CD4-positive, alpha-beta memory T cell (primary cell): ENCODE results near the gene NISCH. TPM values are rescaled to one million over a fixed set of nuclear protein-coding genes. Genes with fewer than 3 reads are reported as not detected.
A peak's percentile ranks its signal among the peaks of the same experiment; 100 is the strongest.

Experiments
- CTCF ChIA-PET: fragments of 350-600 bp; sonication (Branson Sonifier 250); formaldehyde crosslinking; loops from one replicate; lab custom pipeline; 2021; ENCODE audit warnings: inconsistent platforms; ENCODE audit not compliant: partially characterized antibody; lab: Charles Lee
- POLR2A ChIA-PET: fragments of 350-600 bp; sonication (Branson Sonifier 250); formaldehyde crosslinking; loops from one replicate; lab custom pipeline; 2021; ENCODE audit not compliant: partially characterized antibody; lab: Charles Lee
- DNase-seq, 5 donors: peaks; one replicate each; pipeline versions ENCODE4 v3.0.0 to v3.0.0-alpha.2; 2020 to 2022; ENCODE audit warnings: mixed read lengths in 1 of 5
- H3K27ac ChIP-seq: one replicate; pipeline ENCODE4 v1.7.0; 2013; ENCODE audit warnings: low read depth, low read length
- H3K27me3 ChIP-seq: 2 replicates; pipeline ENCODE4 v1.7.0; 2013; ENCODE audit warnings: mild to moderate bottlenecking, low read length, moderate library complexity; ENCODE audit not compliant: insufficient read depth
- H3K36me3 ChIP-seq: 2 replicates; pipeline ENCODE4 v1.7.0; 2013; ENCODE audit warnings: mild to moderate bottlenecking, low read length, moderate library complexity; ENCODE audit not compliant: insufficient read depth
- H3K4me1 ChIP-seq: 2 replicates; pipeline ENCODE4 v1.7.0; 2013; ENCODE audit warnings: mild to moderate bottlenecking, low read length, moderate library complexity; ENCODE audit not compliant: insufficient read depth
- H3K4me3 ChIP-seq, 2 donors: one replicate each; pipeline ENCODE4 v1.7.0; 2013; ENCODE audit warnings: low read length in 2 of 2, mild to moderate bottlenecking in 1 of 2
- H3K9me3 ChIP-seq, 2 donors: one replicate each; pipeline ENCODE4 v1.7.0; 2013; ENCODE audit warnings: low read length in 2 of 2, control low read depth in 1 of 2; ENCODE audit not compliant: control insufficient read depth in 1 of 2
- H3K27ac Mint-ChIP-seq, 7 donors: one replicate each; pipeline ENCODE4 v1.8.0; 2020 to 2021; ENCODE audit warnings: mixed read lengths in 7 of 7, mild to moderate bottlenecking in 6 of 7, inconsistent platforms in 3 of 7, moderate library complexity in 3 of 7
- H3K27me3 Mint-ChIP-seq, 2 donors: one replicate each; pipeline ENCODE4 v1.8.0; 2020 to 2021; ENCODE audit warnings: mixed read lengths in 2 of 2
- H3K36me3 Mint-ChIP-seq, 2 donors: one replicate each; pipeline ENCODE4 v1.8.0; 2020 to 2021; ENCODE audit warnings: mixed read lengths in 2 of 2, inconsistent platforms in 1 of 2, mild to moderate bottlenecking in 1 of 2
- H3K4me1 Mint-ChIP-seq, 4 donors: one replicate each; pipeline ENCODE4 v1.8.0; 2020 to 2021; ENCODE audit warnings: mixed read lengths in 4 of 4, mild to moderate bottlenecking in 1 of 4
- H3K4me3 Mint-ChIP-seq, 8 donors: one replicate each; pipeline ENCODE4 v1.8.0; 2020 to 2021; ENCODE audit warnings: mixed read lengths in 8 of 8, mild to moderate bottlenecking in 7 of 8, moderate library complexity in 6 of 8, inconsistent platforms in 3 of 8
- H3K9me3 Mint-ChIP-seq, 8 donors: one replicate each; pipeline ENCODE4 v1.8.0; 2020 to 2021; ENCODE audit warnings: mixed read lengths in 8 of 8, mild to moderate bottlenecking in 5 of 8, inconsistent platforms in 3 of 8, moderate library complexity in 1 of 8
- intact Hi-C: fragments of 100-400 bp; cut with micrococcal nuclease; formaldehyde crosslinking; loops from one replicate; pipeline ENCODE4 v1.15.1; 2023
- polyA plus RNA-seq, 2 donors: library from polyadenylated mRNA; unstranded; fragments of 300-500 nt; fragmentation: Illumina TruSeq; gene quantifications; one replicate each; pipeline ENCODE4 v1.2.3, GENCODE V29; 2021
- total RNA-seq, 2 experiments: library from RNA; stranded (reverse); gene quantifications; one replicate each; pipeline ENCODE4 v1.2.3, GENCODE V29; 2021

NISCH gene
- total and polyA plus RNA-seq, 4 experiments from 2014 or later = 10.2 to 205 (median 107) TPM

DNA sequence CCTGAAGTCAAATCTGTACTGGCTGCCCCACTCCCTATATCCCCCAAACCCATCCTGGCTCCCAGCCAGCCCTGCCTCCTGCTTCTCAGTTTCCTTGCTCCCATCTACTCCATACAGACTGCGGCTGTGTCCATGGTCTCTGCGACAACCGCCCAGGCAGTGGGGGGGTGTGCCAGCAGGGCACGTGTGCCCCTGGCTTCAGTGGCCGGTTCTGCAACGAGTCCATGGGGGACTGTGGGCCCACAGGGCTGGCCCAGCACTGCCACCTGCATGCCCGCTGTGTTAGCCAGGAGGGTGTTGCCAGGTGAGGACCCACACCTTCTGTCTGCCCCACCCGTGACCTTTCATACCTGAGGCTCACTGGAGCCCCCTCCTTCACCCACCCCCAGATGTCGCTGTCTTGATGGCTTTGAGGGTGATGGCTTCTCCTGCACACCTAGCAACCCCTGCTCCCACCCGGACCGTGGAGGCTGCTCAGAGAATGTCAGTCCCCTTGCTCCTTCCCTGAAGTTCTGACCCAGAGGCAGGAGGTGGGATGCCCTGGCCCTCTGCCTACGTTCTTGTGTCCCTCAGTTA, 54.4 kb downstream of the NISCH start:
- Mint-ChIP-seq H3K4me3 (no peak overlapping the region), H3K27me3 (no peaks in the 10 kb centered on the region), H3K9me3 (no peaks in the 10 kb centered on the region), H3K36me3 (no peaks in the 10 kb centered on the region), H3K27ac (peak overlapping the region in 1 of 7 donors; percentile 51), H3K4me1 (no peaks in the 10 kb centered on the region)
- Histone ChIP-seq H3K27me3 (no peaks in the 10 kb centered on the region), H3K4me1 (no peaks in the 10 kb centered on the region), H3K9me3 (no peaks in the 10 kb centered on the region), H3K36me3 (no peaks in the 10 kb centered on the region), H3K27ac (no peak overlapping the region), H3K4me3 (no peak overlapping the region)
- CTCF ChIA-PET = no interaction called here
- no peak for DNase-seq
- intact Hi-C loops = no loop called here
- POLR2A ChIA-PET = no interaction called here

DNA sequence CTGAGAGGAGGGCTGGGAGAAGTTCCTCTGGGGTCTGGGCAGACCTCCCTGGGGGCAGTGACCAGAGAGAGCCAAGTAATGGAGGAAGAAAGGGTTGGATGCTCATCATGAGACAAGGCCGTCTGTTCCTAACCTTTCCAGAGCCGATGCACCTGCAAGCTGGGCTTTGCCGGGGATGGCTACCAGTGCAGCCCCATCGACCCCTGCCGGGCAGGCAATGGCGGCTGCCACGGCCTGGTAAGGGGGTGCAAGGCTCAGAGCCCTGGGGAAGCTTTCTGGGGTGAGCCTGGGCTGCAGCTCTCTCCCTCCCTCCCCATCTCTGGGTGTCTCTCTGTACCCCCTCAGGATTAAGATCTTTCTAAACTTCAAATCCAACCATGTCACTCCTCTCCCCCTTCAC, 56.1 kb downstream of the NISCH start:
- no peaks in the 10 kb centered on the region for H3K4me1 Mint-ChIP-seq
- POLR2A ChIA-PET = no interaction called here

DNA sequence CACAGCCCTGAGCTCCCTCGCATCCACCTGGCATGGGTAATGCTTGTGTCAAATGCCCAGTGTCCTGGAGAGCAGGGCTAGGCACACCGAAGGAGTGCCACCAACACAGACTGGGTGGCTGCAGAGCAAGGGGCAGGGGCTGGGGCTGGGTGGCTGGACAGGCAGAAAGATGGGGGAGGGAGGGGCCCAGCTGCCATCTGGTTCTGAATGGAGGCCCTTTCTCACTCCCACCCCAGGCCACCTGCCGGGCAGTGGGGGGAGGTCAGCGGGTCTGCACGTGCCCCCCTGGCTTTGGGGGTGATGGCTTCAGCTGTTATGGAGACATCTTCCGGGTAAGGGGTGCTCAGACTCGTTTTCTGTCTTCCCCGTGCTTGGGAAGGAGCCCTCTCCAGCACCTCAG, 56.7 kb downstream of the NISCH start:
- no peaks in the 10 kb centered on the region for H3K27me3 ChIP-seq
- H3K9me3 ChIP-seq = no peaks in the 10 kb centered on the region
- no peak for DNase-seq
- ChIA-PET CTCF (no interaction called here), POLR2A (no interaction called here)
- H3K4me1 Mint-ChIP-seq = no peaks in the 10 kb centered on the region
- intact Hi-C loops = no loop called here
- H3K9me3 Mint-ChIP-seq = no peaks in the 10 kb centered on the region
- H3K4me1 ChIP-seq = no peaks in the 10 kb centered on the region
- H3K4me3 ChIP-seq = no peak overlapping the region
- no peaks in the 10 kb centered on the region for H3K27me3 Mint-ChIP-seq
- H3K27ac Mint-ChIP-seq = peak overlapping the region in 1 of 7 donors; percentile 42
- H3K36me3 ChIP-seq = no peaks in the 10 kb centered on the region
- no peak overlapping the region for H3K4me3 Mint-ChIP-seq
- no peak overlapping the region for H3K27ac ChIP-seq
- no peaks in the 10 kb centered on the region for H3K36me3 Mint-ChIP-seq

More for the DNA sequence above, 56.1 kb downstream of the NISCH start:
- no peaks in the 10 kb centered on the region for H3K27me3 ChIP-seq
- no peaks in the 10 kb centered on the region for H3K36me3 Mint-ChIP-seq
- H3K36me3 ChIP-seq = no peaks in the 10 kb centered on the region
- no peaks in the 10 kb centered on the region for H3K9me3 Mint-ChIP-seq
- intact Hi-C loops = no loop called here
- CTCF ChIA-PET = no interaction called here
- H3K27ac Mint-ChIP-seq = no peak overlapping the region
- H3K4me1 ChIP-seq = no peaks in the 10 kb centered on the region
- no peaks in the 10 kb centered on the region for H3K27me3 Mint-ChIP-seq
- no peak for DNase-seq
- no peak overlapping the region for H3K4me3 ChIP-seq
- no peak overlapping the region for H3K4me3 Mint-ChIP-seq
- H3K27ac ChIP-seq = no peak overlapping the region
- H3K9me3 ChIP-seq = no peaks in the 10 kb centered on the region

DNA sequence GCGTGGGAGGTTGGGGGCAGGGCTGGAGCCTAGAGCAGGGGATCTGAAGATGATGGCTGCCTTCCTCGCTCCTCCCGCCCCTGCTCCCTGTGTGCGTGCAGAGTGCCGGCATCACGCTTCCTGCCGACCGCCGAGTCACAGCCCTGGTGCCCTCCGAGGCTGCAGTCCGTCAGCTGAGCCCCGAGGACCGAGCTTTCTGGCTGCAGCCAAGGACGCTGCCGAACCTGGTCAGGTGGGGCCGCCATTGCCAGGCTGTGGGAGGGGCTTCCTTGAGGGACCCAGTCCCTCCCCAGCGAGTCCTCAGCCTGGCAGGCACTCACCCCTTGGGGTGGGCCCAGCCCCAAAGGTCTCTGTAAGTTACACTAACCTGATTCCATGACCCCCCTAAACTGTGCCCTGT, 57.3 kb downstream of the NISCH start:
- H3K27me3 Mint-ChIP-seq = no peaks in the 10 kb centered on the region
- no peaks in the 10 kb centered on the region for H3K4me1 ChIP-seq
- no peaks in the 10 kb centered on the region for H3K36me3 Mint-ChIP-seq
- H3K27me3 ChIP-seq = no peaks in the 10 kb centered on the region
- H3K9me3 Mint-ChIP-seq = no peaks in the 10 kb centered on the region
- H3K4me3 ChIP-seq = no peak overlapping the region
- no peak overlapping the region for H3K27ac Mint-ChIP-seq
- ChIA-PET CTCF (no interaction called here), POLR2A (no interaction called here)
- no peaks in the 10 kb centered on the region for H3K9me3 ChIP-seq
- DNase-seq = no peak
- no peaks in the 10 kb centered on the region for H3K4me1 Mint-ChIP-seq
- H3K4me3 Mint-ChIP-seq = no peak overlapping the region
- no peak overlapping the region for H3K27ac ChIP-seq
- intact Hi-C loops = no loop called here
- H3K36me3 ChIP-seq = no peaks in the 10 kb centered on the region

DNA sequence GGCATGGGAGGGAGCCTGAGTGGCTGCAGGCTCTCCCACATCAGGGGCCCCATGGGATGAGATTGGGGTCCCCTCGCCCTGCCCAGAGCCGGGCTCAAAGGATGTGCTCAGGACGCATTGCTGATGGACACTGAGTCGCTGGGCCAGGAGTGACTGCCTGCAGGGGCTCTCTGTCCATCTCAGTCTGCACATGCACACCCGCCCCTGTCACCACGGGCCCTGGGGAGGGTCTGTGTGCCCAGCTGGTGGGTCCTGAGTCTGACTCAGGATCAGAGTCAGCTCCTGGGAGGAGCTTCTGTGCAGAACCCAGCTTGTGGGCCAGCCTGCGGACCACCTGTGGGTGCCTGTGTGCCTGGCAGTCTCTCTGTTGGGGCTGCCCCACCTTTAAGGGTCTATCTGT, 57.9 kb downstream of the NISCH start:
- ChIA-PET CTCF (no interaction called here), POLR2A (no interaction called here)
- Histone ChIP-seq H3K36me3 (no peaks in the 10 kb centered on the region), H3K27me3 (no peaks in the 10 kb centered on the region), H3K9me3 (no peaks in the 10 kb centered on the region), H3K27ac (no peak overlapping the region), H3K4me3 (no peak overlapping the region), H3K4me1 (no peaks in the 10 kb centered on the region)
- Mint-ChIP-seq H3K27me3 (no peaks in the 10 kb centered on the region), H3K36me3 (no peaks in the 10 kb centered on the region), H3K27ac (no peak overlapping the region), H3K4me1 (no peaks in the 10 kb centered on the region), H3K9me3 (no peaks in the 10 kb centered on the region), H3K4me3 (no peak overlapping the region)
- intact Hi-C loops = no loop called here
- DNase-seq = no peak

DNA sequence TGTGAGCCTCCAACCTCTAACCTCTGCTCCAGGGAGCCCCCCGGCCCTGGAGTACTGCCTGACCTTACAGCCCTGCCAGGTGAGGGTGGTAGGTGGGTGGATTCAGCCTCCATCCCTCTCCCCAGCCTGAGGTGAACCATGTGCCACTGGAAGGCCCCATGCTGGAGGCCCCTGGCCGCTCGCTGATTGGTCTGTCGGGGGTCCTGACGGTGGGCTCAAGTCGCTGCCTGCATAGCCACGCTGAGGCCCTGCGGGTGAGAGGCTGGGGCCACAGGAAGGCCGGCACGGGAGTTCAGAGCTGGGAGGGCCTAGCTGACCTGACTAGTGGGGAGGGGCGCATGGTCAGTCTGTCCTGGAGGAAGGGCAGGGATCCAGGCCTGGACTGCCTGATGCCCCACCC, 59.2 kb downstream of the NISCH start:
- intact Hi-C loops = no loop called here
- ChIA-PET CTCF (no interaction called here), POLR2A (no interaction called here)
- Mint-ChIP-seq H3K27ac (no peak overlapping the region), H3K27me3 (no peaks in the 10 kb centered on the region), H3K4me1 (no peaks in the 10 kb centered on the region), H3K4me3 (no peak overlapping the region), H3K36me3 (no peaks in the 10 kb centered on the region), H3K9me3 (no peaks in the 10 kb centered on the region)
- Histone ChIP-seq H3K9me3 (no peaks in the 10 kb centered on the region), H3K4me1 (no peaks in the 10 kb centered on the region), H3K36me3 (no peaks in the 10 kb centered on the region), H3K27ac (no peak overlapping the region), H3K27me3 (no peaks in the 10 kb centered on the region), H3K4me3 (no peak overlapping the region)
- no peak for DNase-seq

DNA sequence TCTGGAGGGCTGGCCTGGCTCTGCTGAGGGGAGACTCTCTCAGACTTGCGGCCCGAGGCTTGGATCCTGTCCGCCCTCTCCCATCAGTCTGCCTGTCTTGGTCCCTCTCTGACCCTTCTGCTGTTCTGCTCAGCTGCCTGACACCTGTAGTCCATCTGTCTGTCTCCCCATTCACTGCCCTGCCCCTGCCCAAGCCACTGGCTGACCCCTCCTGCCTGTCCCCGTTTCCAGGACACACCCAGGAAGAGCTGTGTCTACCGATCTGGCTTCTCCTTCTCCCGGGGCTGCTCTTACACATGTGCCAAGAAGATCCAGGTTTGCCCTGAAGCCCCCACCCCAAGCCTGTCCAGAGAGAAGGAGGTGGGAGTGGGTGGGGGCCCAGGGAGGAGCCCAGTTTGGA, 59.8 kb downstream of the NISCH start:
- POLR2A ChIA-PET = no interaction called here
- Mint-ChIP-seq H3K27me3 (no peaks in the 10 kb centered on the region), H3K4me3 (no peak overlapping the region), H3K36me3 (no peaks in the 10 kb centered on the region), H3K9me3 (no peaks in the 10 kb centered on the region), H3K27ac (no peak overlapping the region), H3K4me1 (no peaks in the 10 kb centered on the region)
- Histone ChIP-seq H3K27ac (no peak overlapping the region), H3K27me3 (no peaks in the 10 kb centered on the region), H3K9me3 (no peaks in the 10 kb centered on the region), H3K36me3 (no peaks in the 10 kb centered on the region), H3K4me3 (no peak overlapping the region), H3K4me1 (no peaks in the 10 kb centered on the region)
- CTCF ChIA-PET = no interaction called here
- intact Hi-C loops = no loop called here
- no peak for DNase-seq
